Stimulated activated CD4-positive, alpha-beta T cell treated with anti-CD3 and anti-CD28 coated beads, Interleukin-15, amount 100 ng/mL, for 24 hours (primary cell): ENCODE data around the gene KIF5B.
"Not testable (repeated sequence)": the region's sequence is repeated elsewhere in the genome, so short reads cannot be mapped to it uniquely, and the experiment has no call there.

ENCODE experiments used
- DNase-seq: peaks from one replicate; pipeline ENCODE4 v3.0.0-alpha.2; 2020

The KIF5B gene

GRCh38 chr10:32056136-32057035 is at the start of gene KIF5B:
KIF5B (minus strand) TSS chr10:32056425; CDS start chr10:32055973, 452 bp downstream.
- peak; percentile 92 for DNase-seq

GRCh38 chr10:32105782-32106382 is 49.7 kb upstream of the KIF5B start:
- DNase-seq, result no peak

GRCh38 chr10:32104622-32105509 is 48.6 kb upstream of the KIF5B start:
- no peak for DNase-seq

GRCh38 chr10:32104181-32104580 is 48.0 kb upstream of the KIF5B start:
- DNase-seq, result no peak

- no peak for DNase-seq
Measured at GRCh38 chr10:32103721-32104120, 47.5 kb upstream of the KIF5B start.

- DNase-seq, result not testable (repeated sequence)
Measured at GRCh38 chr10:32098566-32099259, 42.5 kb upstream of the KIF5B start.

GRCh38 chr10:32095116-32095733 is 39.0 kb upstream of the KIF5B start:
- no peak for DNase-seq

- DNase-seq, result no peak
Measured at GRCh38 chr10:32093650-32094049, 37.4 kb upstream of the KIF5B start.

- DNase-seq, result no peak
Measured at GRCh38 chr10:32091046-32091445, 34.8 kb upstream of the KIF5B start.

GRCh38 chr10:32084185-32084851 is 28.1 kb upstream of the KIF5B start:
- DNase-seq, result no peak

GRCh38 chr10:32077896-32078485 is 21.8 kb upstream of the KIF5B start:
- DNase-seq, result no peak

GRCh38 chr10:32073659-32074058 is 17.4 kb upstream of the KIF5B start:
- no peak for DNase-seq

GRCh38 chr10:32073128-32073527 is 16.9 kb upstream of the KIF5B start:
- no peak for DNase-seq

GRCh38 chr10:32072025-32072800 is 16.0 kb upstream of the KIF5B start:
- no peak for DNase-seq

GRCh38 chr10:32070645-32071044 is 14.4 kb upstream of the KIF5B start:
- DNase-seq, result no peak

GRCh38 chr10:32068569-32068968 is 12.3 kb upstream of the KIF5B start:
- DNase-seq, result no peak

GRCh38 chr10:32067931-32068330 is 11.7 kb upstream of the KIF5B start:
- not testable (repeated sequence) for DNase-seq

- no peak for DNase-seq
Measured at GRCh38 chr10:32065856-32066255, 9.6 kb upstream of the KIF5B start.

- DNase-seq, result no peak
Measured at GRCh38 chr10:32061440-32061839, 5.2 kb upstream of the KIF5B start.

GRCh38 chr10:32060347-32060746 is 4.1 kb upstream of the KIF5B start:
- no peak for DNase-seq
